Measurements from ENCODE around the gene FERMT3. TPM values are rescaled to one million over a fixed set of nuclear protein-coding genes. Genes with fewer than 3 reads are reported as not detected.
A peak's percentile ranks its signal among the peaks of the same experiment; 100 is the strongest.

FERMT3 gene
- total and polyA plus RNA-seq, 2 of the 13 experiments (the other 11 are each of a cell fraction or from before 2014, with no cell fraction given), result 0.29 TPM; not detected in 1

DNA sequence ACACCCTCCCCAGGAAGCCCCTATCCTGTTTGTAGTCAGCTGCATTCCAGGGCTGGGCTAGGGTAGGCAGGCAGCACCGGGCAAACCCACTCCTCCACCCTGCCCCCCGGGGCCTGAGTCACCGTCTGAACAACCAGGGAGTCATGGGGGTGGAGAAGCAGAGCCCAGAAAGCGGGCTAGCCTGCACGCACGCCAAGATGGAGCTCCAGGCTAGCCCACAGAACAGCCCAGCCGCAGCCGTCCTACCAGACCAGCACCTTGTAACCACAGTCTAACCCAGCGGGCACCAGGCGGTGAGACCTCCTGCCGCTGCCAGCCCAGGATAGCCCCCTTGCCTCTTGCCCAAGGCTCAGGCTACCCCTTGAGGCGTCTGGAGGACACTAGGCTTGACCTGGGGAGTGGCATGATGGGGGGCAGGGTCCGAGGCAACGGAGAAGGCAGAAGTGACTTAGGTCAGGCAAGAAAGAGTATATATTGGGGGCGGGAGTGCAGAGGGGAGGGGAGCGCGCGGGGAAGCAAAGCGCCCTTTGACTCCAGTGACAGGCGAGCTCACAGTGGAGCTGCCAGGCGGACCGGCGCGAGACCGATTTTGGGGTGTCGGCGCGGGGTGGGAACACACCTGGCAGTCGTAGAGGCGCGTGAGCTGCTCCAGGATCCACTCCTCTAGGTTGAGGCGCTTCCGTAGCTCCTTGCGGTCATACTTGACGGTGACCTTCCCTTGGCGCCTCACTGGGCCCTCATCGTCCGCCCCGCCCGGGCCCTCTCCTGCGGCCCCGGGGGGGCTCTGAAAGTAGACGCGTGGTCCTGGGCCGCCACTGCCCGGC is 39.5 kb downstream of the FERMT3 start (continued):
- TF ChIP-seq, protein P1, sequence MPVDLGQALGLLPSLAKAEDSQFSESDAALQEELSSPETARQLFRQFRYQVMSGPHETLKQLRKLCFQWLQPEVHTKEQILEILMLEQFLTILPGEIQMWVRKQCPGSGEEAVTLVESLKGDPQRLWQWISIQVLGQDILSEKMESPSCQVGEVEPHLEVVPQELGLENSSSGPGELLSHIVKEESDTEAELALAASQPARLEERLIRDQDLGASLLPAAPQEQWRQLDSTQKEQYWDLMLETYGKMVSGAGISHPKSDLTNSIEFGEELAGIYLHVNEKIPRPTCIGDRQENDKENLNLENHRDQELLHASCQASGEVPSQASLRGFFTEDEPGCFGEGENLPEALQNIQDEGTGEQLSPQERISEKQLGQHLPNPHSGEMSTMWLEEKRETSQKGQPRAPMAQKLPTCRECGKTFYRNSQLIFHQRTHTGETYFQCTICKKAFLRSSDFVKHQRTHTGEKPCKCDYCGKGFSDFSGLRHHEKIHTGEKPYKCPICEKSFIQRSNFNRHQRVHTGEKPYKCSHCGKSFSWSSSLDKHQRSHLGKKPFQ (CRISPR knock-in tag; IDR thresholded peaks at IDR 0.05; ENCODE audit: insufficient replicate concordance), result peak; percentile 55
- TF ChIP-seq ZNF713 (CRISPR knock-in tag; IDR thresholded peaks at IDR 0.05) (no peak), SAFB2 (CRISPR knock-in tag; IDR thresholded peaks at IDR 0.05; ENCODE audit: borderline replicate concordance, low read depth) (no peak), ZNF552 (CRISPR knock-in tag; IDR thresholded peaks at IDR 0.05; ENCODE audit: borderline replicate concordance) (no peak), ZFP36L1 (CRISPR knock-in tag; IDR thresholded peaks at IDR 0.05) (no peak), ZC3H13 (CRISPR knock-in tag; IDR thresholded peaks at IDR 0.05) (no peak), ZNF501 (CRISPR knock-in tag; IDR thresholded peaks at IDR 0.05) (no peak), ZNF549 (CRISPR knock-in tag; IDR thresholded peaks at IDR 0.05) (no peak), ZNF24 (IDR thresholded peaks at IDR 0.05) (no peak), NFKB2 (CRISPR knock-in tag; IDR thresholded peaks at IDR 0.05; ENCODE audit: borderline replicate concordance) (no peak; the same call in 1 of the 2 replicates), CREM (IDR thresholded peaks at IDR 0.05) (no peak), CREM (CRISPR knock-in tag; IDR thresholded peaks at IDR 0.05) (no peak)
- TF ChIP-seq, protein P2, sequence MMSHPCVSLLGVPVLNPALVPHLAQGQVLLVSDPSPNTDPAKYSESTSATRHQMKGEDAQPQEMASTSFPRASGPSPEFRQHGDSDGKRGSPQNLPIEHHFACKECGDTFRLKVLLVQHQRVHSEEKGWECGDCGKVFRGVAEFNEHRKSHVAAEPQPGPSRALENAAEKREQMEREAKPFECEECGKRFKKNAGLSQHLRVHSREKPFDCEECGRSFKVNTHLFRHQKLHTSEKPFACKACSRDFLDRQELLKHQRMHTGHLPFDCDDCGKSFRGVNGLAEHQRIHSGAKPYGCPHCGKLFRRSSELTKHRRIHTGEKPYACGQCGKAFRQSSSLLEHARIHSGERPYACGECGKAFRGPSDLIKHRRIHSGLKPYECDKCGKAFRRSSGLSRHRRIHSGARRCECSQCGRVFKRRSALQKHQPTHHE (CRISPR knock-in tag; IDR thresholded peaks at IDR 0.05; ENCODE audit: borderline replicate concordance), result no peak
- TF ChIP-seq, protein P3, sequence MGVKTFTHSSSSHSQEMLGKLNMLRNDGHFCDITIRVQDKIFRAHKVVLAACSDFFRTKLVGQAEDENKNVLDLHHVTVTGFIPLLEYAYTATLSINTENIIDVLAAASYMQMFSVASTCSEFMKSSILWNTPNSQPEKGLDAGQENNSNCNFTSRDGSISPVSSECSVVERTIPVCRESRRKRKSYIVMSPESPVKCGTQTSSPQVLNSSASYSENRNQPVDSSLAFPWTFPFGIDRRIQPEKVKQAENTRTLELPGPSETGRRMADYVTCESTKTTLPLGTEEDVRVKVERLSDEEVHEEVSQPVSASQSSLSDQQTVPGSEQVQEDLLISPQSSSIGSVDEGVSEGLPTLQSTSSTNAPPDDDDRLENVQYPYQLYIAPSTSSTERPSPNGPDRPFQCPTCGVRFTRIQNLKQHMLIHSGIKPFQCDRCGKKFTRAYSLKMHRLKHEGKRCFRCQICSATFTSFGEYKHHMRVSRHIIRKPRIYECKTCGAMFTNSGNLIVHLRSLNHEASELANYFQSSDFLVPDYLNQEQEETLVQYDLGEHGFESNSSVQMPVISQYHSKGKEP (CRISPR knock-in tag; IDR thresholded peaks at IDR 0.05), result no peak
- TF ChIP-seq, protein P4, sequence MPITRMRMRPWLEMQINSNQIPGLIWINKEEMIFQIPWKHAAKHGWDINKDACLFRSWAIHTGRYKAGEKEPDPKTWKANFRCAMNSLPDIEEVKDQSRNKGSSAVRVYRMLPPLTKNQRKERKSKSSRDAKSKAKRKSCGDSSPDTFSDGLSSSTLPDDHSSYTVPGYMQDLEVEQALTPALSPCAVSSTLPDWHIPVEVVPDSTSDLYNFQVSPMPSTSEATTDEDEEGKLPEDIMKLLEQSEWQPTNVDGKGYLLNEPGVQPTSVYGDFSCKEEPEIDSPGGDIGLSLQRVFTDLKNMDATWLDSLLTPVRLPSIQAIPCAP (CRISPR knock-in tag; IDR thresholded peaks at IDR 0.05; ENCODE audit: low read depth), result no peak
- TF ChIP-seq, protein P5, sequence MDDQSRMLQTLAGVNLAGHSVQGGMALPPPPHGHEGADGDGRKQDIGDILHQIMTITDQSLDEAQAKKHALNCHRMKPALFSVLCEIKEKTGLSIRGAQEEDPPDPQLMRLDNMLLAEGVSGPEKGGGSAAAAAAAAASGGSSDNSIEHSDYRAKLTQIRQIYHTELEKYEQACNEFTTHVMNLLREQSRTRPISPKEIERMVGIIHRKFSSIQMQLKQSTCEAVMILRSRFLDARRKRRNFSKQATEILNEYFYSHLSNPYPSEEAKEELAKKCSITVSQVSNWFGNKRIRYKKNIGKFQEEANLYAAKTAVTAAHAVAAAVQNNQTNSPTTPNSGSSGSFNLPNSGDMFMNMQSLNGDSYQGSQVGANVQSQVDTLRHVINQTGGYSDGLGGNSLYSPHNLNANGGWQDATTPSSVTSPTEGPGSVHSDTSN (CRISPR knock-in tag; IDR thresholded peaks at IDR 0.05; ENCODE audit: borderline replicate concordance), result no peak
- TF ChIP-seq, protein P6, sequence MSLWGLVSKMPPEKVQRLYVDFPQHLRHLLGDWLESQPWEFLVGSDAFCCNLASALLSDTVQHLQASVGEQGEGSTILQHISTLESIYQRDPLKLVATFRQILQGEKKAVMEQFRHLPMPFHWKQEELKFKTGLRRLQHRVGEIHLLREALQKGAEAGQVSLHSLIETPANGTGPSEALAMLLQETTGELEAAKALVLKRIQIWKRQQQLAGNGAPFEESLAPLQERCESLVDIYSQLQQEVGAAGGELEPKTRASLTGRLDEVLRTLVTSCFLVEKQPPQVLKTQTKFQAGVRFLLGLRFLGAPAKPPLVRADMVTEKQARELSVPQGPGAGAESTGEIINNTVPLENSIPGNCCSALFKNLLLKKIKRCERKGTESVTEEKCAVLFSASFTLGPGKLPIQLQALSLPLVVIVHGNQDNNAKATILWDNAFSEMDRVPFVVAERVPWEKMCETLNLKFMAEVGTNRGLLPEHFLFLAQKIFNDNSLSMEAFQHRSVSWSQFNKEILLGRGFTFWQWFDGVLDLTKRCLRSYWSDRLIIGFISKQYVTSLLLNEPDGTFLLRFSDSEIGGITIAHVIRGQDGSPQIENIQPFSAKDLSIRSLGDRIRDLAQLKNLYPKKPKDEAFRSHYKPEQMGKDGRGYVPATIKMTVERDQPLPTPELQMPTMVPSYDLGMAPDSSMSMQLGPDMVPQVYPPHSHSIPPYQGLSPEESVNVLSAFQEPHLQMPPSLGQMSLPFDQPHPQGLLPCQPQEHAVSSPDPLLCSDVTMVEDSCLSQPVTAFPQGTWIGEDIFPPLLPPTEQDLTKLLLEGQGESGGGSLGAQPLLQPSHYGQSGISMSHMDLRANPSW (CRISPR knock-in tag; IDR thresholded peaks at IDR 0.05; ENCODE audit: borderline replicate concordance), result no peak
- TF ChIP-seq, protein P7, sequence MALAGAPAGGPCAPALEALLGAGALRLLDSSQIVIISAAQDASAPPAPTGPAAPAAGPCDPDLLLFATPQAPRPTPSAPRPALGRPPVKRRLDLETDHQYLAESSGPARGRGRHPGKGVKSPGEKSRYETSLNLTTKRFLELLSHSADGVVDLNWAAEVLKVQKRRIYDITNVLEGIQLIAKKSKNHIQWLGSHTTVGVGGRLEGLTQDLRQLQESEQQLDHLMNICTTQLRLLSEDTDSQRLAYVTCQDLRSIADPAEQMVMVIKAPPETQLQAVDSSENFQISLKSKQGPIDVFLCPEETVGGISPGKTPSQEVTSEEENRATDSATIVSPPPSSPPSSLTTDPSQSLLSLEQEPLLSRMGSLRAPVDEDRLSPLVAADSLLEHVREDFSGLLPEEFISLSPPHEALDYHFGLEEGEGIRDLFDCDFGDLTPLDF (CRISPR knock-in tag; IDR thresholded peaks at IDR 0.05), result no peak
